ENCODE measurements around the gene ZCCHC2. TPM values are rescaled to one million over a fixed set of nuclear protein-coding genes. Genes with fewer than 3 reads are reported as not detected.

ZCCHC2 gene
- total RNA-seq, 1 experiment from 2014 or later = 3.1 TPM

DNA sequence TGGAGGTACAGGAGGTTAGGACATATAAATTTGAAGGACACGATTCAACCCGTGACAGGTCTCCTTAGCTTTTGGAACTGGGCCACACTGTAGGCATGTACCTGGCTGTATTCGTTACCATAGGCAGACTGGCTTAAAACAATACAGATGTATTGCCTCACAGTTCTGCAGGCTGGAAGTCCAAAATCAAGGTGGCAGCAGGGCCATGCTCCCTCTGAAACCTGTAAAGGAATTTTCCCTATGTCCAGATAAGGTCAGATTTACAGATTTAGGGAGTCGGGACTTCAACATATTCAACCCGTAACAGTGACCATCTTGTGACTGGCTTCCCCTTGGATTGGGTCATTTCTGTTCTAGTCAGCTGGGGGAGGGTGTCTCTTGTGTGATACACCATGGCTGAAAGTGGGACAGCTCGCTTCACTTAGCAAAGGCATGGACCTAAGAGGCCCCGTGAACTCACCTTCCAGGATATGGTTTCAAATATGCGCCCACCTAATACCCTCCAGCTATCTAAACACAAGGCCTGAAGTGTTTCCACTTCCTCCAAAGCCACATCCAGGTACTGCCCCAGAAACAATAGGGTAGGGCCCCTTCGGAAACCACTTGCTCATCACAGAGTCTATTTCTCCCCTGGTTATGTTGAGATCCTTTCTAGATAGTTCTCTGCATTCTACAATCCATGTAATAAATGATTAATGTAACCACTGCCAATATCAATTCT lies 85.0 kb downstream of the ZCCHC2 start:
- DNase-seq = no peak
- Histone ChIP-seq H3K9me3 (no peaks in the 10 kb centered on the region), H3K36me3 (no peaks in the 10 kb centered on the region), H3K27me3 (no peaks in the 10 kb centered on the region), H3K4me3 (no peak overlapping the region)

DNA sequence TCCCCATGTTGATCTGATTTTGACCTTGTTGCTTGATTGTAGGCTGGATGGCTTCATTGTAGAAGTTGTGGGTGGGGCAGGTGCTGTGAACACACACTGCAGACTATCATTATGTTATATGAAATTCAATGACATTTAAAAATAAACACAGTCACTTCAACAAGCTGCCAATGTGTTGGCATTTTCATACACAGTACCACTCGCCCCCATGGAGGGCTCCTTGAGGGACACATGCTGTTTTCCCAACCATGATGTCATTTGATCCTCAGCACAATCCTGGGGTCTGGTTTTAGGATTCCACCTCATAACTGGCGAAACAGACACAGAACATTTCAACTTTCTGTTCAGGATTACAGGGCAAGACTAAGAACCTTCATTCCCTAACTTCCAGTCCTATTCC lies 86.9 kb downstream of the ZCCHC2 start:
- no peaks in the 10 kb centered on the region for H3K36me3 ChIP-seq
- no peak for DNase-seq
- no peaks in the 10 kb centered on the region for H3K27me3 ChIP-seq
- H3K4me3 ChIP-seq = no peak overlapping the region
- no peaks in the 10 kb centered on the region for H3K9me3 ChIP-seq

DNA sequence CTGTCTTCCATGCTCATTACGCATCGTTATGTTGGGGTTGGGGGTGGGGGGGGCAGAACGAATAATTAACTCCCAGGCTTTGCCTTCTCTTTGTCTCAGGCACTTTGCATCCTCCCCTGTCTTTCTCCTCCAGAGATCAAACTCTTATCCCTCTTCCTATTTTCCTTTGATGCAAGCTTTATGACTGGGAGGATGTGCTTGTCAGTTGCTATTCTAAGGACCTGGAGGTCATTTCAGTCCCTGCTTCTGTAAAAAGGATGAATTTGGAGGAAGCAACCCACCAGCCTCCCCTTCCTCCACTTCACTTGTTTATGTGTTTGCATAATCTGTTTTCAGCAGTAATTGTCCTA lies 87.5 kb downstream of the ZCCHC2 start:
- Histone ChIP-seq H3K27me3 (no peaks in the 10 kb centered on the region), H3K4me3 (no peak overlapping the region), H3K36me3 (no peaks in the 10 kb centered on the region), H3K9me3 (no peaks in the 10 kb centered on the region)
- DNase-seq = no peak

DNA sequence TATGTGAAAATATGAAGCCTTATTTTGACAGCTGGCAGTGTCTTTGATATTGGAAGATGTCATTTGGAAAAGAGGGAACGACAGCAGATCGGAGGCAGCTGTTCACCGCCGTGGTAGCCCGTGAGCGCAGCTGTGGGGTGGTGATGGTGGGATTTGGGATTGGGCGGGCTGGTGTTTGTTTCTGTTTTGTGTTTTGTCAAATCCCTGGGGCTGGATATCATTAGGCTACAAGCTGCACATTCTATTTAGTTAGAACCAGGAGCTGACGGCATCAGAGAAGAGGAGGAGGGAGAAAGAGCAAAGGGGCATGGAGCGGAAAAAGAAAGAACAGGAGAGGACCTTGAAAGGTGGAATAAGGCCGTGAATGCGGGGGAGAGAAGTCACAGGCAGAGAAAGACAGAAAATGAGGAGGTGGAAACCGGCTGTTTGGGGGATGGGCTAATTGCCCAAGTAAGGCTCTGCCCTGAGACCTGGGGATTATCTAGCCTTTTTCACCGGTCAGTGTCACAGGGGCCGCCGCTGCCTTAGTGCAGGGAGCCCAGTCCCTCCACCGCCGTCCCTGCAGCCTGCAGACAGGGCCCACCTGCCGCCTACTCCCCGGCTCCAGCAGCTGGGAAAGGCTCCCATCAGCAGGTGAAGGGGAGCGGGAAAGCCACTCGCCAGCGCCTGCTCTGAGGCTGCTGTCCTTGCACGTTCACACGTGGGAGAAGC lies 88.0 kb downstream of the ZCCHC2 start:
- no peak for DNase-seq
- Histone ChIP-seq H3K4me3 (no peak overlapping the region), H3K27me3 (no peaks in the 10 kb centered on the region), H3K9me3 (no peaks in the 10 kb centered on the region), H3K36me3 (no peaks in the 10 kb centered on the region)

DNA sequence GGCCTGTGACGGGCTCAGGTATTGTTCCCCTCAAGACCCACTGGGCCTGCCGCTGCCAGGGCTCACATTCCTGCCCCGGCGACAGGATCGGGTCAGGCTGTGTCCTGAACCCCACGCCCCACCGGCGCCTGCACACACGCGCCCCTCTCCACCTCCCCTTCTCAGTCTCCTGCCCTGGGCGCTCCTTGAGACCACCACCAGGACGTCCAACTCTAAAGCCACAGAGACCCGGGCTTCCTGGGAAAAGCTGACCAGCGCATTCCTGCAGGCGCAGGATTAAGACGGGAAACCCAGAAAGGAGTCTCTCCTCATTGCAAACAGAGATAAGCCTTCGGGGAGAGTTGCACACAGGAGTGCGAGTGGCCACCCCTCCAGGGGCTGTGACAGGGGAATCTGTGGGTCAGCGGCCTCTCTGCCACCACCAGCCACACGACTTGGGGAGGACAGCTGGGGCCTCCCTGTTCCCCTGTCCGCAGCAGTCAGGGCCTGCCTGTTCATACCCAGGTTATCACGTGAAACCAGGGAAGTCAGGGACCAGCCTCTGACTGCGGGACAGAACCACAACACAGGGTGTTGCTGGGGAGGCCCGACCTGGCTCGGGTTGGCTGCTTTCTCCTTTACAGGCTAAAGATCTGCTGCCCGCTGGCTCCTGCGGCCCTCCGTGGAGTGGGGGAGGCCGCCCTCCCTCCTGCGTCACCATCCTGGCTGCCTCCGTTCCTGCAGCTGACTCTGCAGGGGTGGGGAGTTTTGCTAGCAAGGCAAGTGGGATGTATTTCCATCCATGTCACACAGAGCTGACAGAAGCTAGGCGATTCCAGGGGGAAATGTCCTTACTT lies 88.8 kb downstream of the ZCCHC2 start:
- no peak for DNase-seq
- H3K36me3 ChIP-seq = no peaks in the 10 kb centered on the region
- no peaks in the 10 kb centered on the region for H3K27me3 ChIP-seq
- no peaks in the 10 kb centered on the region for H3K9me3 ChIP-seq
- H3K4me3 ChIP-seq = no peak overlapping the region

DNA sequence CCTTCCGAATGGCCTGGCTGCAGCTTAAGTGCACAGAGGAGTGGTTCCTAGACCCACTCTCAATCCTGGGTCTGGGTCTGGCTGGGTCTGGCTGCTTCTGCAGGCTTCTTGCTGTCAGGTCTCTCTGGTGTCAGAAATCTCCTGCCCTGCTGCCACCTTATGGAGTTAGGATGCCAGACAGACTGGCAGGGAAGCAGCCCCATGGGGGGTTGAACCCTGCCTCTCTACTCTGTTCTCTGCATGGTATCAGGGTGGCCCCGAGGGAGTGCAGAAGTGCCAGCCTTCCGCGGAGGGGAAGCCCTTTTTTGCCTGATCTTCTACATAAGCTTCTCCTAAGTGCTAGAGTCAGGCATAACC lies 89.4 kb downstream of the ZCCHC2 start:
- Histone ChIP-seq H3K27me3 (no peaks in the 10 kb centered on the region), H3K36me3 (no peaks in the 10 kb centered on the region), H3K9me3 (no peaks in the 10 kb centered on the region), H3K4me3 (no peak overlapping the region)
- no peak for DNase-seq

DNA sequence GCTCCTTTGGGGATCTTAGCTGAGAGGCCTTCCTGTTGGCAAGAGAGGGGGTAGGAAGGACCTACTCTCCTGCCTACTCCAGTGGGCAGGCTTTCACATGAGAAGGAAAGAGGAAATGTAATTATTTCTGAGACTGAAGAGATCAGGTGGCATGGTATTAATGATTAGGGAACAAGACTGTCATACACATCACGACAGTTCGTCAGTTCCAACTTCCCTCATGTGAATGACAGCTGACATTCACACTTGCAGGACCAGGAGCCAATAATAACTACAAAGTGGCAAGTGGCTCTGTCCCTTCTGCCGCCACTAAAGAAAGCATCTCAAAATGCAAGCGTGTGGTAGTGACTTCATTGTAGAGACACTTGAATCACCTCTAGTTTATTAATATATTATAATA lies 90.0 kb downstream of the ZCCHC2 start:
- no peaks in the 10 kb centered on the region for H3K27me3 ChIP-seq
- no peak for DNase-seq

DNA sequence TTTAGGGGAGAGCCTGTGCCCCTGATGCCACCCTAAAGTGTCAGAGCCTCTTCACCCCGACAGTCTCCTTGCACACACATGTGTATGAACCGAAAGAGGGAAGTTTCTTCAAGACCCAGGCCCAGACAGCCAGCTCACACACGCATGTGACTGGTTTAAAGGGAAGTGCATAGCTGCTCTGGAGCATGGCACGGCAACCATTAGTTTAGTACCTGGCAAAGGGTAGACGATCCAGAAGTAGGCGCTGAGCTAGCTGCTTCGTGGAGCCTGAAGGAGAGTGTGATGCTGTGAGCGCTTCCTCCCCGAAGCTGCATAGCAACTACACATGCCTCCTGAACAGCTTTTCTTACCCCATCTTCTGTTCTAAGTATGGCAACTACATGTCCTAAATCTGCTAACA lies 91.7 kb downstream of the ZCCHC2 start:
- Histone ChIP-seq H3K4me3 (no peak overlapping the region), H3K36me3 (no peaks in the 10 kb centered on the region), H3K27me3 (no peaks in the 10 kb centered on the region), H3K9me3 (no peaks in the 10 kb centered on the region)
- DNase-seq = no peak

More for the DNA sequence above, 90.0 kb downstream of the ZCCHC2 start:
- Histone ChIP-seq H3K9me3 (no peaks in the 10 kb centered on the region), H3K36me3 (no peaks in the 10 kb centered on the region), H3K4me3 (no peak overlapping the region)

DNA sequence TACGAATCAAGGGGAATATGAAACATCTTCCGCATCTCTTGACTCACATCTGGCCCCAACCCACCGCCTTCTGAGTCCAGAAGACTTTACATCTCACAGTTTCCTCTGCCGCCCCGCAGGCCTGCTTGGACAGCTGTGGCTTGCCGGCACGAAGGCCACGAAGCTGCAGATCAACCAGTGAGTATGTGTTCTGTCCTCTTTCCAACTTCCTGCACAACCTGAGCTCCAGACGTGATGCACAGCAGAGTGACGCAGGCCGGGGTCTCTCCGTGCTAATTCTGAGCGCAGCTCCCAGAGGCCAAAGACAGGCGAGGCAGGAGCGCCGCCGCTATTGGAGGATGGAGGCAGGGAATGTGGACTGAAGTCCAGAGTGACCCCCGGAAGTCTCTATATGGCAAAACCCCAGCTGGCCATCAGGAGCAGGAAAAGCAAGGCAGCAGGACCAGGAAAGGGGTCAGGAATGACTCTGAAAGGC lies 93.5 kb downstream of the ZCCHC2 start:
- no peaks in the 10 kb centered on the region for H3K27me3 ChIP-seq
- DNase-seq = peak; percentile 64
- no peak overlapping the region for H3K4me3 ChIP-seq
- H3K36me3 ChIP-seq = no peaks in the 10 kb centered on the region
- no peaks in the 10 kb centered on the region for H3K9me3 ChIP-seq

DNA sequence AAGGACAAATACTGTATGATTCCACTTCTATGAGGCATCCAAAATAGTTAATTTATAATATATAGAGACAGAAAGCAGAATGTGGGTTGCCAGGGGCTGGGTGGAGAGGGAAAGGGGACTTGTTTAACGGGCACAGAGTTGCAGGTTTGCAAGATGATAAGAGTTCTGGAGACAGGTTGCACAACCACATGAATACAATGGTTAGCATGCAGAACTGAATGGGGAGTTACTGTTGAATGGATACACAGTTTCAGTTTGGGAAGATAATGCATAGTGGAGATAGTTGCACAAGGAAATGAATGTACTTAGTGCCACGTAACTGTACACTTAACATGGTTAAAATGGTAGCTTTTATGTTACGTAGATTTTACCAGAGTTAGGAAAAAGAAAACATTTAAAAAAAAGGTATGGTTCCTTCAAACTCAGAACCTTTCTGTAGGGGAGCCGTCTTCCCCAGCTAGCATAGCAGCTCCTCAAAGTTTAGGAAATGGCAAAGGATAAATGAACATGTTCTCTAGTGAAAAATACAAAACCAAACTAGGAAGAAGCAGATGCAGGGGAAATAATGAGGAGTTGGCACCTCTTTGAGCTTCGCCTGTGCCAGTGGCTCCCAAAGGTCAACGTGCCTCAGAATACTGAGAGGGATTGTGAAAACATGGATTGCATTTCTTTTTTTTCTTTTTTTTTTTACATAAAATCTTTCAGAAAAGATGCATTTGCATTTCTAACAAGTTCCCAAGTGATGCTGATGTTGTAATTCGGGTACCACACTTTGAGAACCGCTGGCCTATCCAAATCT lies 95.2 kb downstream of the ZCCHC2 start:
- no peaks in the 10 kb centered on the region for H3K27me3 ChIP-seq
- H3K36me3 ChIP-seq = no peaks in the 10 kb centered on the region
- H3K4me3 ChIP-seq = no peak overlapping the region
- no peaks in the 10 kb centered on the region for H3K9me3 ChIP-seq
- DNase-seq = no peak

DNA sequence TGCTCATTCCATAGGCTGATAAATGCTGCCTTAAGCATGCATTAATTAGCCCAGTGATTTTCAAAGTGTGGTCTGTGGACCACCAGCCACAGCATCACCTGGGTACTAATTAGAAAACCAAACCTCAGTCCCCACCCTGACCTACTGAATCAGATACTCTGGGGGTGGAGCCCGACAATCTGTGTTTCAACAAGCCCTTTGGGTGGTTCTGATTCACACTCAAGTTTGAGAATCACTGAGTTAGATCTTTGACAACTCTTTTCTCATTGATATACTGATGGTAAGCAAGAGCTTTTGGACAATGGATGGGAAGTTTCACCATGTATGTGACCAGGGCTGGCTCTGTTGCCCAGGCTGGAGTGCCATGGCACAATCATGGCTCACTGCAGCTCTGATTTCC lies 95.9 kb downstream of the ZCCHC2 start:
- no peak for DNase-seq
- Histone ChIP-seq H3K4me3 (no peak overlapping the region), H3K36me3 (no peaks in the 10 kb centered on the region), H3K9me3 (peaks cover under 1% of the 10 kb centered on the region), H3K27me3 (no peaks in the 10 kb centered on the region)

DNA sequence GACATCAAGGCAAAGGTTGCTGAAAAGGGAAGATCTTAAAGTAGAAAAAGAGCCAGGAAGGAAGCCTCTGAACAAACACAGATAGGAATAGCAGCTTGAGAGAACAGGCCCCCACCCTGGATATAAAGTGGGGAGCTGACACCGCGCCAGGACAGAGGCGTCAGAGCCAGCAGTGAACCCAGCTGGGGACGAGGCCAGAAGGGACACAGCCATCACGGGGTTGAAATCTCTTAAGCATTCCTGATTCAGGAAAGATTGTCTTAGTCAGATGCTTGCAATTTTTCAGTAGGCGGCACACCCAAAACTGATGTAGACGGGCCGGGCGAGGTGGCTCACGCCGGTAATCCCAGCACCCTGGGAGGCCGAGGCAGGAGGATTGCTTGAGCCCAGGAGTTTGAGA lies 98.7 kb downstream of the ZCCHC2 start:
- peak; percentile 87 for DNase-seq
- peaks cover 4% of the 10 kb centered on the region for H3K9me3 ChIP-seq
- no peaks in the 10 kb centered on the region for H3K27me3 ChIP-seq
- H3K4me3 ChIP-seq = no peak overlapping the region
- H3K36me3 ChIP-seq = no peaks in the 10 kb centered on the region

DNA sequence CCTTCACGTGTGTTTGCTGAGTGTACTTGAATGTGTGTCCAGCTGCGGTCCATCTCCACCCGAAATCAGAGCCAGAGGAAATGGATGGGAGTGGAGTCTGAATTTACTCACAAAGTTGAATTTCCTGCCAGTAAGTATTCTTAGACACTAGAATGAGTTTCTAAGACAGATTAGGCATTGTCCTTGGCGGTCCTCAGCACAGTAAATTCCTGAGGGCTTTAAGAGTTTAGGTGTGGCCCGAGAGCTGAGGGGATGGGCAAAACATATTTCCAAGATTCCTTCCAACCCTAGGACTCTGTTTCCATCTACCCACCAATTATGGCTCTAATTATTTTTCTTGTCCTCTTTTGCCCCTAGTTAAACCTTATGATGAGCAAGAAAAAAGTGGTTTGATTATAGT lies 102.2 kb downstream of the ZCCHC2 start:
- Histone ChIP-seq H3K36me3 (no peaks in the 10 kb centered on the region), H3K9me3 (peaks cover 4% of the 10 kb centered on the region), H3K27me3 (no peaks in the 10 kb centered on the region), H3K4me3 (no peak overlapping the region)
- peak; percentile 68 for DNase-seq
